Activated CD8-positive, alpha-beta T cell treated with anti-CD3 and anti-CD28 coated beads for 36 hours (primary cell): ENCODE results near the gene CERS1. TPM values are rescaled to one million over a fixed set of nuclear protein-coding genes. Genes with fewer than 3 reads are reported as not detected.

Source experiments
- ATAC-seq: fragments of 200-7000 bp; cut with Tn5 transposase; one replicate; pipeline ENCODE4 v1.10.0; 2021; ENCODE audit warnings: mild to moderate bottlenecking, moderate library complexity
- CTCF ChIA-PET: fragments of 350-600 bp; sonication (Branson Sonifier 250); formaldehyde crosslinking; loops from one replicate; lab custom pipeline; 2021; ENCODE audit warnings: antibody characterized with exemption; lab: Charles Lee
- POLR2A ChIA-PET: fragments of 350-600 bp; sonication (Branson Sonifier 250); formaldehyde crosslinking; loops from one replicate; lab custom pipeline; 2021; ENCODE audit warnings: antibody characterized with exemption; lab: Charles Lee
- DNase-seq: peaks from one replicate; pipeline ENCODE4 v3.0.0-alpha.2; 2020
- H3K27ac Mint-ChIP-seq: one replicate; pipeline ENCODE4 v1.8.0; 2021; ENCODE audit warnings: mild to moderate bottlenecking, mixed read lengths
- H3K27me3 Mint-ChIP-seq: one replicate; pipeline ENCODE4 v1.8.0; 2021; ENCODE audit warnings: mixed read lengths
- H3K36me3 Mint-ChIP-seq: one replicate; pipeline ENCODE4 v1.8.0; 2021; ENCODE audit warnings: low read depth, mixed read lengths
- H3K4me1 Mint-ChIP-seq: one replicate; pipeline ENCODE4 v1.8.0; 2021; ENCODE audit warnings: low read depth, mixed read lengths
- H3K4me3 Mint-ChIP-seq: one replicate; pipeline ENCODE4 v1.8.0; 2021; ENCODE audit warnings: mild to moderate bottlenecking, moderate library complexity, mixed read lengths
- H3K9me3 Mint-ChIP-seq: one replicate; pipeline ENCODE4 v1.8.0; 2021; ENCODE audit warnings: mixed read lengths
- CTCF ChIP-seq: fragments of 200-600 bp; IDR thresholded peaks from one replicate; pipeline ENCODE4 v1.8.0; 2022; ENCODE audit warnings: antibody characterized with exemption, mild to moderate bottlenecking
- intact Hi-C: fragments of 100-400 bp; cut with micrococcal nuclease; formaldehyde crosslinking; loops from one replicate; pipeline ENCODE4 v1.10.0; 2022
- total RNA-seq, 2 experiments: library from RNA; stranded (reverse); gene quantifications; one replicate each; pipeline ENCODE4 v1.2.3, GENCODE V29; 2021

Gene CERS1
- total RNA-seq, 2 experiments from 2014 or later, result 0.18 to 0.36 TPM

- Mint-ChIP-seq H3K36me3 (peaks cover 11% of the 10 kb centered on the region), H3K27ac (no peak overlapping the region), H3K4me3 (no peak overlapping the region), H3K9me3 (no peaks in the 10 kb centered on the region), H3K27me3 (no peaks in the 10 kb centered on the region), H3K4me1 (no peaks in the 10 kb centered on the region)
- CTCF ChIA-PET, result no interaction called here
- intact Hi-C loops, result no loop called here
- POLR2A ChIA-PET, result interaction anchor here (0.6 kb wide), 1 partner anchor 84 kb away, joined by 3 read pairs; no protein-coding TSS in a partner anchor
- ATAC-seq, result no peak
- no peak for DNase-seq
- TF ChIP-seq CTCF, result no peak
Observed at GRCh38 chr19:18906605-18907519, 10.9 kb upstream of the CERS1 start.

- no peak for ATAC-seq
- no peak overlapping the region for H3K27ac Mint-ChIP-seq
- H3K4me1 Mint-ChIP-seq, result no peaks in the 10 kb centered on the region
- no peak for DNase-seq
- H3K4me3 Mint-ChIP-seq, result no peak overlapping the region
- ChIA-PET CTCF (no interaction called here), POLR2A (no interaction called here)
- intact Hi-C loops, result no loop called here
- peaks cover 19% of the 10 kb centered on the region for H3K36me3 Mint-ChIP-seq
- H3K9me3 Mint-ChIP-seq, result no peaks in the 10 kb centered on the region
- no peaks in the 10 kb centered on the region for H3K27me3 Mint-ChIP-seq
- no peak for TF ChIP-seq CTCF
Observed at GRCh38 chr19:18905513-18906236, 9.7 kb upstream of the CERS1 start.

- H3K4me1 Mint-ChIP-seq, result no peaks in the 10 kb centered on the region
- no peak for ATAC-seq
- H3K36me3 Mint-ChIP-seq, result peaks cover 21% of the 10 kb centered on the region
- no peaks in the 10 kb centered on the region for H3K9me3 Mint-ChIP-seq
- TF ChIP-seq CTCF, result no peak
- H3K27ac Mint-ChIP-seq, result no peak overlapping the region
- intact Hi-C loops, result no loop called here
- H3K27me3 Mint-ChIP-seq, result no peaks in the 10 kb centered on the region
- POLR2A ChIA-PET, result interaction anchor here (2.8 kb wide), 1 partner anchor 14 kb away, joined by 10 read pairs; the partner anchor contains the start of genes COPE and DDX49
- DNase-seq, result no peak
- H3K4me3 Mint-ChIP-seq, result no peak overlapping the region
- CTCF ChIA-PET, result no interaction called here
Observed at GRCh38 chr19:18905058-18905456, 9.1 kb upstream of the CERS1 start.

- Mint-ChIP-seq H3K9me3 (no peaks in the 10 kb centered on the region), H3K4me1 (no peaks in the 10 kb centered on the region), H3K27ac (no peak overlapping the region), H3K4me3 (no peak overlapping the region), H3K27me3 (no peaks in the 10 kb centered on the region), H3K36me3 (peaks cover 20% of the 10 kb centered on the region)
- ChIA-PET POLR2A (interaction anchor here (2.8 kb wide), 1 partner anchor 15 kb away, joined by 10 read pairs; the partner anchor contains the start of genes COPE and DDX49), CTCF (no interaction called here)
- TF ChIP-seq CTCF, result no peak
- intact Hi-C loops, result no loop called here
- DNase-seq (no peak), ATAC-seq (no peak)
Observed at GRCh38 chr19:18904334-18905057, 8.5 kb upstream of the CERS1 start.
